Measurements from ENCODE around the gene SPINDOC.

The SPINDOC gene

GRCh38 chr11:63834535-63835157, 21.4 kb downstream of the SPINDOC start:
- DNase-seq: no peak

DNA sequence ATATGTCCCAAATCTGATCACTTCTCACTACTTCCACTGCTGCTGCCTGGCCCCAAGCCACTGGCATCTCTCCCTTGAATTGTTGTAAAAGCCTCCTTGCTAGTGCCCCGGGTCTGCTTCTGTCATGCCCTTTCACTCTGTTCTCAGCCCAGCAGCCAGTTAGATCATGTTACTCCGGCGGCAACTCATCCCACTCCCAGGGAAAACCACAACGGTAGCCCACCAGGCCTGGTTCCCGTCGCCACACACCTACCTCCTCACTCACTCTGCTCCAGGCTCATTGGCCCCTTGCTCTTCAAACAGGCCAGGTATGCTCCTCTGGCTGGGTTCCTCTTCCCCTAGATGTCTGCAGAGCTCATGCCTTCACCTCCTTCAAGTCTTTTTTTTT, 21.9 kb downstream of the SPINDOC start:
- no peak for DNase-seq

DNA sequence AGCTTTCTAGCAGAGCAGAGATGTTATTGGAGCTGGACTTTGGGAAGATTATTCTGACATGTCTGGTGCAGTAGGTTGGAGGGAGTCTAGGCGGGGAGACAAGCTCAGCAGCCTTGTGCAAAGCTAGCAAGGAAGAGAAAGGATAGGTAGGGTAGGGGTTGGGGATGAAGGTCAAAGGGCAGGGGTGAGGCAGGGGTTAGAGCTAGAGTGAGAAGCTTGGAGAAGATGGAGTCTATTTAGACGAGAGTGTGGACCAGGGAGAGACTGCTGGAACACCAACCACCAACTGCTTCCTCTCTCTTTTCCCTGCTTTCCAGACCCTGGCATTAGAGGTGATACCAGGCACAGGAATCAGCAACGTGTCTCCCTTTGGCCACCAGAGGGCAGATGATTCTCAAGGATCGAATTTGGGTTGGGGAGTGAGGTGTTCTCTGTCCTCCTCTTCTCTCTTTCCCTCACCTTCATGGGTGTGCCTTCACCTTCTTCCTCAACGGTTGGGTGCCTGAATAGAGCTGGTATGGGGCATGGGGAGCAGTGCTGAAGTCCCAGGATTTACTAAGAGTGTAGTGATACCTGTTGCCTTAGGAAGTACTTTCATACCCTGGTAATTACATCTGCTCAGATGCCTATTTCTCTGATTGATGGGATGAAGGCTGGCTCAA, 23.9 kb downstream of the SPINDOC start:
- DNase-seq: peak; percentile 93

- DNase-seq: no peak
These were observed 24.5 kb downstream of the SPINDOC start for GRCh38 chr11:63837739-63838138.

- DNase-seq: no peak
These were observed 25.0 kb downstream of the SPINDOC start for GRCh38 chr11:63838150-63838677.

GRCh38 chr11:63838678-63839507, 25.6 kb downstream of the SPINDOC start, which contains the start of gene MARK2:
MARK2 (plus strand) TSS chr11:63839110; CDS start chr11:63839507, 397 bp downstream.
- DNase-seq: peak; percentile 85

- DNase-seq: no peak
These were observed 26.5 kb downstream of the SPINDOC start for GRCh38 chr11:63839508-63840355.

DNA sequence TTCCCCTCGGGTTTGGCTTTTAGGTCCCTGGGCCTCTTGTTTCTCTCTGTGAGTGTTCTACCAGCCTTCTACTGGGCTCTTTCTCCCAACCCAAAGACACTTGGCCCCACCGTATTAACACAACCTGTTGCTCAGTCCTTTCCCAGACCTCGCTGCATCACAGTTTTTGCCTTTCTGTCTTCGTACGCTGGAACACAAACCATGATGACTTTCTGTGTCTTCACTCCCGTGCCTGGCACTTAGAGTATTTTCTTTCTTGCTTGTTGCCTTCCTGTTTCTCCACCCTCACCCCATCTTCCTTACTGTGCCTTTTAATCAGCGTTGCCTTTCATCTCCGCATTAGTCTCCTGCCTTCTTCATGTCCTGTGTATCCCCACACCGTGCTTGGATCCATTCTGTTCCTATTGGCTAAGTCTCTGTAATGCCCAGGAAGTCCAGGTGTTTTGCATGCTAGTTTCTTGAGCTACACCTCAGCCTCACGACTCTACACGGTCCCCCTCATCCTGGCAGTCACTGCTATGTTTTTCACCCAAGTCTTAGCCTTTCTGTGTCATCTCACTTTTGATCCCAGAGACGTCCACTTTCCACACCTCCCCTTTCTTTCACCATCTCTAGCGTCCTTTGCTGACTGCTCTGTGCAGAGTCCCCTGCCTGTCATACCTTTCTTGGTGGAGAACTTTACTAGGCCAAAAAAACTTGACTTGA, 27.3 kb downstream of the SPINDOC start:
- DNase-seq: no peak

GRCh38 chr11:63841554-63841953, 28.3 kb downstream of the SPINDOC start:
- no peak for DNase-seq

DNA sequence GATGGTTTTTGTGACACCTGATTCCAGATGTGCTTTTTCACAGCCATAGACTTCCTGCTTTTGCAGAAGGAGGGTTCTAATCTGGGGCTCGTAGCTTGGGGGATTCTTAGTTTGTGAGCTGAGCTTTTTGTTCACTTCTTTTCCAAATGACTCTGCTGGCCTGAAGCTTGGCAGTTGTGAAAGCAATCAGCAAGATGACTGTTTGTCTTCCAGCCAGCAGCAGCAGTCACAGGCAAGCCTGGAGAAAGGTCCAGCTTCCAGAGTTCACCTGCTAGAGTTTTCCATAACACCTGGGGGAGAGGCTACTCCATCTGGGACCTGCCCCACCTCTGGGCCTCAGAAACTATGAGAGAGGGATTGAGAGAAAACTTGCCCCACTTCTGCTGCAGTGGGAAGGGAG, 29.8 kb downstream of the SPINDOC start:
- no peak for DNase-seq

GRCh38 chr11:63844836-63845235, 31.6 kb downstream of the SPINDOC start:
- no peak for DNase-seq

DNA sequence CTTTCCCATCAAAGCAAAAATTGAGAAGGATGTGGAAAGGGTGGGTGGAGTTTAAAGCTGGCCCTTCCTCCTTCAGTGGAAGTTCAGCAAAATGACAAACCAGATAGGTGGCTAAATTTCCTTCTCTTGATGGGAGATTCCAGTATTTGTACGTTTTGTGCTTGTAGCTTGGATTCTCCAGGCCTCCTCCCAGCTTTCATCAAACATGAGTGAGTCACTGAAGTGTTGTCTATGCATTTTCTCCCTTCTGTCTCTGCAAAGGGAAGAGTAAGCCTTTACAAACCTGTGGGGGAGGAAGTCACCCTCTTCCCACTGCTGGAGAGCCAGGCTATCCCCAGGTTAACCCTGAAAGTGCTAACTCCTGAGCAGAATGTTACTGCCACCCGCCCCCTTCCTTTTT, 32.0 kb downstream of the SPINDOC start:
- no peak for DNase-seq

GRCh38 chr11:63845911-63846310, 32.7 kb downstream of the SPINDOC start:
- no peak for DNase-seq

GRCh38 chr11:63846897-63847296, 33.6 kb downstream of the SPINDOC start:
- no peak for DNase-seq

DNA sequence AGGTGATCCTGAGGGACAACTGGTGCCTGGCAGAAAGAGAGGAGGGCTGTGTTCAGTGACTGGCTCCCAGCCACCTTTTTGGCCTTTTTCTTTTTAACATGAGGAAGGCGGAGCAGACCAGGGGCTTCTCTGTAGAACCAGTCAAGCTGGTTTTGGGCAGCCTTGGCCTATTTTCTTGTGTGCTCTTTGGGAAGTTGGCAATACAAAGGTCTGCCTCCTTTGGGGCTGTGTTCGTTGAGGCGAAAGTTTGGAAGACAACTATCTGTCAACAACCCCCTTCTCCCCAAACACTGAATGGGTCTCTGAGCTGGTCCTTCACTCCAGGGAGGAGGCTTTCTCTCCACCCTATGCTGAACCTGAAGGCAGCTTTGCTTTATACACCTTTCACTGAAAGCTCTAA, 34.1 kb downstream of the SPINDOC start:
- DNase-seq: no peak

GRCh38 chr11:63849691-63850090, 36.4 kb downstream of the SPINDOC start:
- DNase-seq: no peak

- no peak for DNase-seq
These were observed 37.7 kb downstream of the SPINDOC start for GRCh38 chr11:63850920-63851319.

GRCh38 chr11:63851364-63851763, 38.1 kb downstream of the SPINDOC start:
- no peak for DNase-seq

DNA sequence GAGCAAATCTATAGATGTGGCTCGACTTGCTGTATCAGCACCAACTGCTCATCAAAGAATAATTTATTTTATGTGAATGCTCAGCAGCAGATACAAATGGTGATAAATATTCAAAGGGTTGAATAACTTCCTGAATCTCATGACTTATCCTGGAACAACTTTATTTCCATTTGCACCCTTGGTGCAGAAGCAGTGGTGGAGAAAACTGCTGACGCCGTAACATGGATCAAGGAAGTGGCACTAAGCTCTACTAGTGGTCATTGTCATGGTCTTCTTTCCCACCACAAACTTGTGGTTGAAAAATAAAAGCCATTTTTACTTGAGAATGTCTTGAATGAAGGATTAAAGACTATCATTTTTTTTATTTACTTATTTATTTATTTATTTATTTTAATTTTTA, 40.2 kb downstream of the SPINDOC start:
- no peak for DNase-seq

DNA sequence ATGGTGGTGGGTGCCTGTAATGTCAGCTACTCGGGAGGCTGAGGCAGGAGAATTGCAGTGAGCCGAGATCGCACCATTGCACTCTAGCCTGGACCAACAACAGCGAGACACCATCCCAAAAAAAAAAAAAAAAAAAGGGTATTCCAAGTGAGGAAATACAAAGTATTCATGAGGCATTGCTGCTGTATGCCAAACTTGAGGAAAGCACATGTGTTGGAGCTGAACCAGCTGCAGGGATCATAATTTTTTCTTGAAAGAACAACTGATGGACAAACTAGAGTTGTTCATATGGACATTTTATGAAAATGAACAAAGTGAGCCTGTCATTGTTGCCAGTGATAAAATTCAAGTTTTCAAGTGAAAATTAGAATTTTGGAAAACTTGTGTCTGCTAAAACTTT, 41.4 kb downstream of the SPINDOC start:
- no peak for DNase-seq

DNA sequence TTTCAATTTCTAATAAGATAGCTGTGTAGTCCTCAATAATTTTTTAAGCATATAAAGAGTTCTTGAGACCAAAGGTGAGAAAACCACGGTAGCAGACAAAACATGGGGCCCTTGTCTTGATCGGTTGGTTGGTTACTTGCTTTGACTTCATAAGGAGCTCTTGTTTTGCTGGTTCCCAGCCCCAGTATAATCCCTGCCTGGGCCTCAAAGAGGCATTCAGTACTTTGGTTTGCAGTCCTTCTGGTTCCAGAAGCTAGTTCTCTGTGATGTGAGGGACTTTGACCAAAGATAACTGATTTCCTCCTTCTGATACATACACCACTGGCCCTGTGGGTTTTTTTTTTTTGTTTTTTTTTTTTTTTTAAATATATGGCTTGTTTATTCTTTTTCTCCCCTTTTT, 42.7 kb downstream of the SPINDOC start:
- DNase-seq: no peak
